ENCODE measurements around the gene SET. TPM values are rescaled to one million over a fixed set of nuclear protein-coding genes. Genes with fewer than 3 reads are reported as not detected.
A peak's percentile ranks its signal among the peaks of the same experiment; 100 is the strongest.

The SET gene
- total RNA-seq, 1 experiment from 2014 or later, result 1,009 TPM

- intact Hi-C loops (cut with micrococcal nuclease; ENCODE audit: unreplicated experiment), result no loop called here
- TF ChIP-seq EZH2 (IDR thresholded peaks at IDR 0.05; ENCODE audit: borderline replicate concordance, low read depth, low read length, poor library complexity, severe bottlenecking), result no peak
- TF ChIP-seq CTCF (conservative IDR thresholded peaks at IDR 0.05; ENCODE audit: low read depth, low read length), result no peak
- Histone ChIP-seq H3K27me3 (replicated peaks; ENCODE audit: insufficient read depth, low read depth, low read length, poor library complexity) (no peaks in the 10 kb centered on the region), H3K27ac (ENCODE audit: low read depth, low read length, poor library complexity, severe bottlenecking) (peak overlapping the region; percentile 71), H3K9me3 (ENCODE audit: low read depth, low read length, poor library complexity, severe bottlenecking) (no peaks in the 10 kb centered on the region), H3K36me3 (ENCODE audit: insufficient read depth, low read length, poor library complexity, severe bottlenecking) (no peaks in the 10 kb centered on the region), H3K4me3 (ENCODE audit: low read depth, low read length, poor library complexity, severe bottlenecking) (peak overlapping the region; percentile 55), H3K4me1 (ENCODE audit: insufficient read depth, low read length, poor library complexity, severe bottlenecking) (peaks cover 22% of the 10 kb centered on the region)
- no peak for DNase-seq (ENCODE audit: low spot score)
- BruUV-seq (replicated peaks), result TSS peak; percentile 77
- CTCF ChIA-PET, result no interaction called here
- POLR2A ChIA-PET (ENCODE audit: low non-redundant PET), result interaction anchor here (0.5 kb wide), 1 partner anchor 11 kb away, joined by 9 read pairs; no protein-coding TSS in a partner anchor
Observed at GRCh38 chr9:128684065-128684324, 5.0 kb upstream of the SET start.

- Histone ChIP-seq H3K4me1 (ENCODE audit: insufficient read depth, low read length, poor library complexity, severe bottlenecking) (peaks cover 22% of the 10 kb centered on the region), H3K9me3 (ENCODE audit: low read depth, low read length, poor library complexity, severe bottlenecking) (no peaks in the 10 kb centered on the region), H3K27ac (ENCODE audit: low read depth, low read length, poor library complexity, severe bottlenecking) (peak overlapping the region; percentile 71), H3K4me3 (ENCODE audit: low read depth, low read length, poor library complexity, severe bottlenecking) (peak overlapping the region; percentile 55), H3K36me3 (ENCODE audit: insufficient read depth, low read length, poor library complexity, severe bottlenecking) (no peaks in the 10 kb centered on the region), H3K27me3 (replicated peaks; ENCODE audit: insufficient read depth, low read depth, low read length, poor library complexity) (no peaks in the 10 kb centered on the region)
- BruUV-seq (replicated peaks), result no TSS peak
- CTCF ChIA-PET, result interaction anchor here (1.0 kb wide), 1 partner anchor 17 kb away, joined by 4 read pairs; the partner anchor contains the start of gene PKN3
- POLR2A ChIA-PET (ENCODE audit: low non-redundant PET), result interaction anchor here (0.5 kb wide), 1 partner anchor 11 kb away, joined by 9 read pairs; no protein-coding TSS in a partner anchor
- DNase-seq (ENCODE audit: low spot score), result peak; percentile 79
- intact Hi-C loops (cut with micrococcal nuclease; ENCODE audit: unreplicated experiment), result loop anchor here (5.0 kb wide), 1 partner anchor 132 kb away; the partner anchor contains the start of gene SPTAN1
- no peak for TF ChIP-seq EZH2 (IDR thresholded peaks at IDR 0.05; ENCODE audit: borderline replicate concordance, low read depth, low read length, poor library complexity, severe bottlenecking)
- no peak for TF ChIP-seq CTCF (conservative IDR thresholded peaks at IDR 0.05; ENCODE audit: low read depth, low read length)
Observed at GRCh38 chr9:128684325-128685199, 4.5 kb upstream of the SET start.

DNA sequence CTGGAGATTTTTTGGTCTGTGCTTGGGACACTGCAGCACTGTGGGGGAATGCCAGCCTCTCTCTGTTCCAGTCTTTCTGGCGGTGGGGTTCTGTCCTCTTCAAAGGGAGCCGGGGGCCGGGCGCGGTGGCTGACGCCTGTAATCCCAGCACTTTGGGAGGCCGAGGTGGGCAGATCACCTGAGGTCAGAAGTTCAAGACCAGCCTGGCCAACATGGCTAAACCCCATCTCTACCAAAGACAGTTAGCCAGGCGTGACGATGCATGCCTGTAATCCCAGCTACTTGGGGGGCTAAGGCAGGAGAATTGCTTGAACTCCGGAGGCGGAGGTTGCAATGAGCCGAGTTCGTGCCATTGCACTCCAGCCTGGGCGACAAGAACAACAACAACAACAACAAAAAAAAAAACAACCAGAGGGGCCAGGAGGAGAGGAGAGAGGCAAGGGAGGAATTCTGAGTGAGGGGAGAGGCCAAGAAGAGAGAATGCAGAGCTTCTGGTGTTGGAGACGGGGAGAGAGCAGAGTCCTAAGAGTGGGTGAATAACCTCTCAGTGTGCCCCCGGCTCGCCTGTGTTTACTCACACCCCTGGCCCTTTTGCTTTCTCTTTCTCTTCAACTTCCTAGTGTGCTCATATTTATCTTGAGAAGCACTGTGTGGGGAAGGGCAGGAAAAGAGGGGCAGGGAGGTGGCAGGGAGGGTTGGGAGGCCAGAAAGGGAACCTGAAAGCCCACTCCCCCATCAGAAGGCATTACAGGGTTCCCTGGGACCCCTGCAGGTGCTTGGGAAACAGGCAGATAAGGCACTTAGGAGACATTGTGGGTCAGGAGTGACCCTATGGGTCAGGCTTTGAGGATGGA, 3.2 kb upstream of the SET start:
- no TSS peak for BruUV-seq (replicated peaks)
- peaks cover 22% of the 10 kb centered on the region for H3K4me1 ChIP-seq (ENCODE audit: insufficient read depth, low read length, poor library complexity, severe bottlenecking)
- H3K4me3 ChIP-seq (ENCODE audit: low read depth, low read length, poor library complexity, severe bottlenecking), result peak overlapping the region; percentile 55
- peak overlapping the region; percentile 71 for H3K27ac ChIP-seq (ENCODE audit: low read depth, low read length, poor library complexity, severe bottlenecking)
- DNase-seq (ENCODE audit: low spot score), result no peak
- no peaks in the 10 kb centered on the region for H3K27me3 ChIP-seq (replicated peaks; ENCODE audit: insufficient read depth, low read depth, low read length, poor library complexity)
- intact Hi-C loops (cut with micrococcal nuclease; ENCODE audit: unreplicated experiment), result loop anchor here (5.0 kb wide), 1 partner anchor 134 kb away; the partner anchor contains the start of gene SPTAN1
- no peaks in the 10 kb centered on the region for H3K9me3 ChIP-seq (ENCODE audit: low read depth, low read length, poor library complexity, severe bottlenecking)
- H3K36me3 ChIP-seq (ENCODE audit: insufficient read depth, low read length, poor library complexity, severe bottlenecking), result peaks cover under 1% of the 10 kb centered on the region
- ChIA-PET CTCF (no interaction called here), POLR2A (ENCODE audit: low non-redundant PET) (no interaction called here)
- TF ChIP-seq EZH2 (IDR thresholded peaks at IDR 0.05; ENCODE audit: borderline replicate concordance, low read depth, low read length, poor library complexity, severe bottlenecking) (no peak), CTCF (conservative IDR thresholded peaks at IDR 0.05; ENCODE audit: low read depth, low read length) (no peak)

Measured in A673 (cell line).